H9 (cell line): Measurements from ENCODE around the gene SRSF4. TPM values are rescaled to one million over a fixed set of nuclear protein-coding genes. Genes with fewer than 3 reads are reported as not detected.
A peak's percentile ranks its signal among the peaks of the same experiment; 100 is the strongest.

Experiments
- DNase-seq: peaks from one replicate; pipeline ENCODE4 v3.0.0-alpha.2; 2017
- H2AFZ ChIP-seq: one replicate; pipeline ENCODE4 v1.6.1; 2013; ENCODE audit warnings: mild to moderate bottlenecking, low read length, control low read depth, moderate library complexity
- H2AK5ac ChIP-seq: 2 replicates; pipeline ENCODE4 v1.6.1; 2013; ENCODE audit warnings: low read length, control low read depth, mixed read lengths; ENCODE audit not compliant: insufficient read length
- H2BK120ac ChIP-seq: one replicate; pipeline ENCODE4 v1.6.1; 2013; ENCODE audit warnings: low read depth, mild to moderate bottlenecking, low read length, control low read depth, inconsistent platforms; ENCODE audit not compliant: poor library complexity, severe bottlenecking
- H2BK12ac ChIP-seq: 2 replicates; pipeline ENCODE4 v1.6.1; 2013; ENCODE audit warnings: low read length, control low read depth, mixed read lengths, low read depth; ENCODE audit not compliant: insufficient read length
- H2BK15ac ChIP-seq: 2 replicates; pipeline ENCODE4 v1.6.1; 2013; ENCODE audit warnings: low read depth, low read length, control low read depth
- H2BK20ac ChIP-seq: one replicate; pipeline ENCODE4 v1.6.1; 2013; ENCODE audit warnings: low read depth, mild to moderate bottlenecking, low read length, control low read depth, inconsistent platforms; ENCODE audit not compliant: poor library complexity, severe bottlenecking
- H2BK5ac ChIP-seq: 2 replicates; pipeline ENCODE4 v1.6.1; 2013; ENCODE audit warnings: low read length, control low read depth, mixed read lengths; ENCODE audit not compliant: insufficient read length
- H3K14ac ChIP-seq: 2 replicates; pipeline ENCODE4 v1.6.1; 2013; ENCODE audit warnings: low read length, control low read depth; ENCODE audit not compliant: insufficient read depth
- H3K18ac ChIP-seq: 2 replicates; pipeline ENCODE4 v1.6.1; 2013; ENCODE audit warnings: low read depth, mild to moderate bottlenecking, mixed read lengths, low read length, control low read depth; ENCODE audit not compliant: insufficient read length
- H3K23ac ChIP-seq: 2 replicates; pipeline ENCODE4 v1.6.1; 2013; ENCODE audit warnings: low read length, control low read depth, mixed read lengths, low read depth; ENCODE audit not compliant: insufficient read length
- H3K23me2 ChIP-seq: 2 replicates; pipeline ENCODE4 v1.6.1; 2013; ENCODE audit warnings: low read depth, mild to moderate bottlenecking, mixed read lengths, low read length, control low read depth; ENCODE audit not compliant: insufficient read length, poor library complexity, severe bottlenecking
- H3K27ac ChIP-seq: 2 replicates; pipeline ENCODE4 v1.5.1; 2013; ENCODE audit warnings: low read length, control low read depth, mixed read lengths, low read depth; ENCODE audit not compliant: insufficient read length
- H3K27me3 ChIP-seq: 2 replicates; pipeline ENCODE4 v1.6.1; 2013; ENCODE audit warnings: low read length, control low read depth, inconsistent platforms; ENCODE audit not compliant: insufficient read depth
- H3K4ac ChIP-seq: 2 replicates; pipeline ENCODE4 v1.6.1; 2013; ENCODE audit warnings: low read depth, mild to moderate bottlenecking, control low read depth, inconsistent platforms, low read length, moderate library complexity
- H3K4me1 ChIP-seq: 2 replicates; pipeline ENCODE4 v1.6.1; 2013; ENCODE audit warnings: low read length, control low read depth, inconsistent platforms; ENCODE audit not compliant: insufficient read depth
- H3K4me2 ChIP-seq: 2 replicates; pipeline ENCODE4 v1.6.1; 2013; ENCODE audit warnings: low read length, control low read depth, mixed read lengths; ENCODE audit not compliant: insufficient read length, insufficient read depth
- H3K56ac ChIP-seq: 2 replicates; pipeline ENCODE4 v1.6.1; 2013; ENCODE audit warnings: low read depth, mild to moderate bottlenecking, mixed read lengths, low read length, control low read depth; ENCODE audit not compliant: insufficient read length
- H3K79me1 ChIP-seq: 2 replicates; pipeline ENCODE4 v1.6.1; 2013; ENCODE audit warnings: low read depth, mild to moderate bottlenecking, moderate library complexity, low read length, control low read depth, inconsistent platforms; ENCODE audit not compliant: insufficient read depth, poor library complexity, severe bottlenecking
- H3K79me2 ChIP-seq: 2 replicates; pipeline ENCODE4 v1.6.1; 2013; ENCODE audit warnings: low read length, control low read depth, inconsistent platforms; ENCODE audit not compliant: insufficient read depth
- H3K9ac ChIP-seq: 2 replicates; pipeline ENCODE4 v1.6.1; 2013; ENCODE audit warnings: low read length, control low read depth, mixed read lengths; ENCODE audit not compliant: insufficient read length; ENCODE audit errors: extremely low read depth
- H3K9me3 ChIP-seq: one replicate; pipeline ENCODE4 v1.6.1; 2013; ENCODE audit warnings: low read depth, low read length, inconsistent platforms; ENCODE audit not compliant: control insufficient read depth
- H3T11ph ChIP-seq: one replicate; pipeline ENCODE4 v1.6.1; 2013; ENCODE audit warnings: mild to moderate bottlenecking, low read length, control low read depth, inconsistent platforms
- H4K20me1 ChIP-seq: one replicate; pipeline ENCODE4 v1.6.1; 2013; ENCODE audit not compliant: control insufficient read depth, insufficient read length, insufficient read depth
- H4K5ac ChIP-seq: 2 replicates; pipeline ENCODE4 v1.6.1; 2013; ENCODE audit warnings: low read depth, mild to moderate bottlenecking, mixed read lengths, low read length, control low read depth; ENCODE audit not compliant: insufficient read length
- H4K8ac ChIP-seq: replicated peaks from 2 replicates; pipeline ENCODE4 v1.6.1; 2013; ENCODE audit warnings: low read length, control low read depth, mixed read lengths, low read depth; ENCODE audit not compliant: insufficient read length
- H4K91ac ChIP-seq: 2 replicates; pipeline ENCODE4 v1.6.1; 2013; ENCODE audit warnings: low read depth, mild to moderate bottlenecking, moderate library complexity, mixed read lengths, low read length, control low read depth; ENCODE audit not compliant: insufficient read length
- H3K27ac Mint-ChIP-seq, 3 experiments: 2 replicates in 2 of 3; 3 replicates in 1 of 3; pipeline ENCODE4 v1.8.0; 2020 to 2021; ENCODE audit warnings: mixed read lengths in 3 of 3, mild to moderate bottlenecking in 1 of 3, moderate library complexity in 1 of 3
- H3K27me3 Mint-ChIP-seq: 2 replicates; pipeline ENCODE4 v1.8.0; 2021; ENCODE audit warnings: low read depth, mild to moderate bottlenecking, moderate library complexity, mixed read lengths
- H3K36me3 Mint-ChIP-seq, 3 experiments: 2 replicates in 2 of 3; 3 replicates in 1 of 3; pipeline ENCODE4 v1.8.0; 2020 to 2021; ENCODE audit warnings: low read depth in 3 of 3, mixed read lengths in 3 of 3; ENCODE audit not compliant: insufficient read depth in 1 of 3
- H3K4me1 Mint-ChIP-seq, 2 experiments: 2 replicates each; pipeline ENCODE4 v1.8.0; 2020; ENCODE audit warnings: mixed read lengths in 2 of 2
- H3K4me3 Mint-ChIP-seq, 2 experiments: 2 replicates in 1 of 2; 3 replicates in 1 of 2; pipeline ENCODE4 v1.8.0; 2020 to 2021; ENCODE audit warnings: mild to moderate bottlenecking in 2 of 2, mixed read lengths in 2 of 2, moderate library complexity in 1 of 2
- H3K9me3 Mint-ChIP-seq, 2 experiments: 2 replicates in 1 of 2; 3 replicates in 1 of 2; pipeline ENCODE4 v1.8.0; 2020; ENCODE audit warnings: mild to moderate bottlenecking in 2 of 2, mixed read lengths in 2 of 2, moderate library complexity in 1 of 2
- CTCF ChIP-seq: fragments of 200-600 bp; sonication (generic); conservative IDR thresholded peaks from 3 replicates; pipeline ENCODE4 v1.8.0; 2021; ENCODE audit warnings: antibody characterized with exemption, mild to moderate bottlenecking
- WGBS: extraction: QIAGEN DNeasy Blood & Tissue Kit; methylation state at CpG from one replicate; pipeline ENCODE4 v1.1.7; 2013; ENCODE audit warnings: missing lambda C conversion rate, low lambda C conversion rate, mixed read lengths; ENCODE audit not compliant: insufficient read length; ENCODE audit errors: extremely low coverage; 5-methylcytosine and 5-hydroxymethylcytosine counted together
- total RNA-seq: library from RNA; stranded (reverse); gene quantifications from 2 replicates; pipeline ENCODE4 v1.2.1, GENCODE V29; 2021

SRSF4 gene
- total RNA-seq, 1 experiment from 2014 or later: 90.6 TPM

- Mint-ChIP-seq H3K9me3 (no peaks in the 10 kb centered on the region; a peak in 1 of 5 replicates), H3K27me3 (peaks cover 26% of the 10 kb centered on the region), H3K4me1 (peaks cover 14 to 25% of the 10 kb centered on the region in 2 experiments), H3K36me3 (no peaks in the 10 kb centered on the region), H3K4me3 (peak within 1 kb of the TSS; percentile 92 to 96), H3K27ac (peak within 1 kb of the TSS; percentile 74 to 97 (median 88); a peak in 6 of 7 replicates)
- no peak within 1 kb of the TSS for H4K91ac ChIP-seq
- H2AFZ ChIP-seq: no peak within 1 kb of the TSS
- no peak within 1 kb of the TSS for H3K23ac ChIP-seq
- peak within 1 kb of the TSS; percentile 49; the same call in 1 of the 2 replicates for H3K14ac ChIP-seq
- H3K23me2 ChIP-seq: no peaks in the 10 kb centered on the region
- no peak within 1 kb of the TSS for H2BK120ac ChIP-seq
- H3K4ac ChIP-seq: no peak within 1 kb of the TSS
- no peak within 1 kb of the TSS for H2BK15ac ChIP-seq
- H3K4me1 ChIP-seq: peaks cover 5% of the 10 kb centered on the region; the same call in 1 of the 2 replicates
- peak within 1 kb of the TSS; percentile 44 for H3K18ac ChIP-seq
- H3K4me2 ChIP-seq: peak within 1 kb of the TSS; percentile 68
- H4K5ac ChIP-seq: no peak within 1 kb of the TSS
- H3K9ac ChIP-seq: peak within 1 kb of the TSS; percentile 10
- no peak within 1 kb of the TSS for H2BK20ac ChIP-seq
- no CpG with 5 or more reads among the region's 52 CpGs for WGBS
- H2AK5ac ChIP-seq: no peak within 1 kb of the TSS
- H3K27ac ChIP-seq: no peak within 1 kb of the TSS
- no peak within 1 kb of the TSS for H2BK5ac ChIP-seq
- H4K20me1 ChIP-seq: no peaks in the 10 kb centered on the region
- H3K56ac ChIP-seq: no peak within 1 kb of the TSS
- no peak; the same call in 1 of the 3 replicates for TF ChIP-seq CTCF
- no peaks in the 10 kb centered on the region for H3K9me3 ChIP-seq
- no peak within 1 kb of the TSS for H4K8ac ChIP-seq
- no peaks in the 10 kb centered on the region for H3K79me1 ChIP-seq
- no peak within 1 kb of the TSS for H2BK12ac ChIP-seq
- no peaks in the 10 kb centered on the region; the same call in 1 of the 2 replicates for H3K27me3 ChIP-seq
- no peak within 1 kb of the TSS for H3T11ph ChIP-seq
- H3K79me2 ChIP-seq: no peaks in the 10 kb centered on the region
- peak; percentile 97 for DNase-seq
Measured at GRCh38 chr1:29230553-29231378, 49.1 kb upstream of the SRSF4 start, which contains the start of gene MECR. MECR (minus strand) TSS chr1:29230934; CDS start chr1:29230906, 28 bp downstream.
